DND-41 (cell line): ENCODE results near the gene BFSP1.

ENCODE experiments used
- ATAC-seq: fragments of 200-7000 bp; cut with Tn5 transposase; 3 replicates; pipeline ENCODE4 v1.9.1; 2021; ENCODE audit warnings: low read depth; ENCODE audit not compliant: insufficient read depth
- DNase-seq: peaks from one replicate; pipeline ENCODE4 v3.0.0-alpha.2; 2020
- H2AFZ ChIP-seq: 2 replicates; pipeline ENCODE4 v1.6.0; 2012; ENCODE audit warnings: low read depth, low read length
- H3K27ac ChIP-seq: 2 replicates; pipeline ENCODE4 v1.5.1; 2012; ENCODE audit warnings: low read length, inconsistent platforms
- H3K27me3 ChIP-seq: fragments of 200-600 bp; sonication (generic); 2 replicates; pipeline ENCODE4 v1.6.0; 2012; ENCODE audit warnings: low read length, mild to moderate bottlenecking, inconsistent platforms; ENCODE audit not compliant: insufficient read depth, poor library complexity
- H3K36me3 ChIP-seq: 2 replicates; pipeline ENCODE4 v1.5.1; 2012; ENCODE audit warnings: low read length, inconsistent platforms; ENCODE audit not compliant: insufficient read depth
- H3K4me1 ChIP-seq: 2 replicates; pipeline ENCODE4 v1.5.1; 2012; ENCODE audit warnings: mild to moderate bottlenecking, low read length; ENCODE audit not compliant: insufficient read depth
- H3K4me2 ChIP-seq: 2 replicates; pipeline ENCODE4 v1.6.0; 2012; ENCODE audit warnings: mild to moderate bottlenecking, moderate library complexity, low read length, inconsistent platforms; ENCODE audit not compliant: insufficient read depth
- H3K4me3 ChIP-seq, 2 experiments: fragments of 200-600 bp in 1 of 2; shearing (Covaris generic) in 1 of 2; 2 replicates each; pipeline ENCODE4 v1.5.1; 2012 to 2016; ENCODE audit warnings: inconsistent platforms in 2 of 2, low read length in 2 of 2, mild to moderate bottlenecking in 2 of 2, low read depth in 1 of 2, moderate library complexity in 1 of 2
- H3K79me2 ChIP-seq: 2 replicates; pipeline ENCODE4 v1.6.0; 2012; ENCODE audit warnings: low read length, inconsistent platforms; ENCODE audit not compliant: insufficient read depth
- H3K9ac ChIP-seq: 2 replicates; pipeline ENCODE4 v1.6.0; 2012; ENCODE audit warnings: low read depth, mild to moderate bottlenecking, inconsistent platforms, low read length, moderate library complexity
- H3K9me3 ChIP-seq: 2 replicates; pipeline ENCODE4 v1.5.1; 2012; ENCODE audit warnings: low read length, moderate library complexity, mild to moderate bottlenecking, inconsistent platforms; ENCODE audit not compliant: insufficient read depth, severe bottlenecking
- H4K20me1 ChIP-seq: 2 replicates; pipeline ENCODE4 v1.6.0; 2012; ENCODE audit warnings: low read length; ENCODE audit not compliant: insufficient read depth
- EZH2 ChIP-seq: IDR thresholded peaks from 3 replicates; pipeline ENCODE4 v1.6.1; 2012; ENCODE audit warnings: borderline replicate concordance, low read depth, mild to moderate bottlenecking, moderate library complexity, low read length, inconsistent platforms; ENCODE audit not compliant: severe bottlenecking
- TF ChIP-seq, protein P1 (sequence below): IDR thresholded peaks from 2 replicates; pipeline ENCODE4 v1.5.1; 2012; ENCODE audit warnings: borderline replicate concordance, low read length, moderate library complexity, mild to moderate bottlenecking; ENCODE audit not compliant: poor library complexity, severe bottlenecking; ENCODE audit errors: extremely low read depth

BFSP1 gene

DNA sequence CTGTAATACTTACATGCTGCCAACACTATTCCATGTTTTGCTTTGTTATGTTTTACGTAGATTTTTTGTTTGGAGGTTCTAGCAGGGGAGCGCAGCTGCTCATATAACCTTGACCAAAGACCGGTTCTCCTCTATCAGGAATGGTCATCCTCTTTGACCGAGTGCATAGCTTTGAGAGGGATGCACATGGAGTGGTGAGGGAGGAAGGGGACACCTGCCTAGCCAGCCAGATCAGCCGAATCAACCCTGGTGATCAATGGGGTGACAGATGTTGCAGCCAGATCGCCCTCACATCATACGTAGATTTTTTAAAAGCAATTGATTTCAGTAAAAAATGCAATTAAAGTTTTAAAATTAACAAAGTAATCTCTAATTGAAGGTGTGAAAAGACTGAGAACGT is 45.0 kb upstream of the BFSP1 start:
- no peak for DNase-seq
- H3K36me3 ChIP-seq: no peaks in the 10 kb centered on the region
- H4K20me1 ChIP-seq: peaks cover 10% of the 10 kb centered on the region; the same call in 1 of the 2 replicates
- no peak for ATAC-seq
- no peaks in the 10 kb centered on the region for H3K9me3 ChIP-seq
- H3K79me2 ChIP-seq: no peaks in the 10 kb centered on the region
- no peak for TF ChIP-seq EZH2
- TF ChIP-seq, protein P1, sequence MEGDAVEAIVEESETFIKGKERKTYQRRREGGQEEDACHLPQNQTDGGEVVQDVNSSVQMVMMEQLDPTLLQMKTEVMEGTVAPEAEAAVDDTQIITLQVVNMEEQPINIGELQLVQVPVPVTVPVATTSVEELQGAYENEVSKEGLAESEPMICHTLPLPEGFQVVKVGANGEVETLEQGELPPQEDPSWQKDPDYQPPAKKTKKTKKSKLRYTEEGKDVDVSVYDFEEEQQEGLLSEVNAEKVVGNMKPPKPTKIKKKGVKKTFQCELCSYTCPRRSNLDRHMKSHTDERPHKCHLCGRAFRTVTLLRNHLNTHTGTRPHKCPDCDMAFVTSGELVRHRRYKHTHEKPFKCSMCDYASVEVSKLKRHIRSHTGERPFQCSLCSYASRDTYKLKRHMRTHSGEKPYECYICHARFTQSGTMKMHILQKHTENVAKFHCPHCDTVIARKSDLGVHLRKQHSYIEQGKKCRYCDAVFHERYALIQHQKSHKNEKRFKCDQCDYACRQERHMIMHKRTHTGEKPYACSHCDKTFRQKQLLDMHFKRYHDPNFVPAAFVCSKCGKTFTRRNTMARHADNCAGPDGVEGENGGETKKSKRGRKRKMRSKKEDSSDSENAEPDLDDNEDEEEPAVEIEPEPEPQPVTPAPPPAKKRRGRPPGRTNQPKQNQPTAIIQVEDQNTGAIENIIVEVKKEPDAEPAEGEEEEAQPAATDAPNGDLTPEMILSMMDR: no peak
- H3K27me3 ChIP-seq: no peaks in the 10 kb centered on the region
- no peak overlapping the region for H3K27ac ChIP-seq
- peaks cover 1% of the 10 kb centered on the region for H3K4me1 ChIP-seq
- H3K4me2 ChIP-seq: no peak overlapping the region
- no peak overlapping the region for H2AFZ ChIP-seq
- H3K9ac ChIP-seq: no peak overlapping the region
- H3K4me3 ChIP-seq: no peak overlapping the region

- H3K4me1 ChIP-seq: peaks cover 13% of the 10 kb centered on the region
- H3K27ac ChIP-seq: no peak overlapping the region
- H3K4me3 ChIP-seq: no peak overlapping the region
- peaks cover 7% of the 10 kb centered on the region; the same call in 1 of the 2 replicates for H4K20me1 ChIP-seq
- no peak overlapping the region for H3K9ac ChIP-seq
- H2AFZ ChIP-seq: no peak overlapping the region
- DNase-seq (no peak), ATAC-seq (no peak)
- H3K4me2 ChIP-seq: no peak overlapping the region
- H3K27me3 ChIP-seq: peaks cover 3% of the 10 kb centered on the region
- TF ChIP-seq EZH2: no peak
- TF ChIP-seq, protein P1: no peak
- no peaks in the 10 kb centered on the region; the same call in 1 of the 2 replicates for H3K36me3 ChIP-seq
- H3K79me2 ChIP-seq: no peaks in the 10 kb centered on the region
- H3K9me3 ChIP-seq: no peaks in the 10 kb centered on the region
Measured at GRCh38 chr20:17573463-17573862, 42.3 kb upstream of the BFSP1 start.

GRCh38 chr20:17572034-17572638 is 41.0 kb upstream of the BFSP1 start:
- ATAC-seq (no peak), DNase-seq (no peak)
- Histone ChIP-seq H4K20me1 (peaks cover 7% of the 10 kb centered on the region; the same call in 1 of the 2 replicates), H3K27ac (no peak overlapping the region), H2AFZ (no peak overlapping the region), H3K79me2 (no peaks in the 10 kb centered on the region), H3K9me3 (no peaks in the 10 kb centered on the region), H3K27me3 (peaks cover 3% of the 10 kb centered on the region), H3K4me1 (peaks cover 13% of the 10 kb centered on the region), H3K4me3 (no peak overlapping the region), H3K4me2 (no peak overlapping the region), H3K9ac (no peak overlapping the region), H3K36me3 (no peaks in the 10 kb centered on the region; the same call in 1 of the 2 replicates)
- TF ChIP-seq, protein P1: no peak
- no peak for TF ChIP-seq EZH2
